HEK293 (cell line): ENCODE results near the gene PRKD3.

Experiments used
- CTCF ChIA-PET: fragments of 350-600 bp; formaldehyde crosslinking; extraction: SDS; loops from one replicate; lab custom pipeline; 2021; ENCODE audit warnings: antibody characterized with exemption; lab: Yijun Ruan, JAX
- POLR2A ChIA-PET: fragments of 300-600 bp; formaldehyde crosslinking; extraction: SDS; loops from one replicate; lab custom pipeline; 2020; ENCODE audit warnings: antibody characterized with exemption, inconsistent platforms; lab: Yijun Ruan, JAX
- H3K27ac ChIP-seq: fragments of 200-500 bp; sonication (Bioruptor generic); 2 replicates; pipeline ENCODE4 v1.5.1; 2014; ENCODE audit warnings: low read depth, low read length, control low read depth, inconsistent platforms; ENCODE audit errors: extremely low read depth
- H3K36me3 ChIP-seq, 2 experiments: fragments of 200-500 bp in 1 of 2; sonication (Bioruptor generic) in 1 of 2; 1 replicate in 1 of 2; 2 replicates in 1 of 2; pipeline ENCODE4 v1.5.1; 2014 to 2017; ENCODE audit warnings: inconsistent platforms in 2 of 2, low read length in 2 of 2; ENCODE audit not compliant: control insufficient read depth in 2 of 2, insufficient read depth in 1 of 2
- H3K4me1 ChIP-seq: fragments of 200-500 bp; sonication (Bioruptor generic); 2 replicates; pipeline ENCODE4 v1.5.1; 2014; ENCODE audit warnings: mild to moderate bottlenecking, low read length, inconsistent platforms; ENCODE audit not compliant: control insufficient read depth, insufficient read depth
- H3K4me3 ChIP-seq: 2 replicates; pipeline ENCODE4 v1.5.1; 2011; ENCODE audit warnings: low read depth, mild to moderate bottlenecking, control low read depth, low read length, moderate library complexity
- H3K9me3 ChIP-seq: fragments of 200-500 bp; sonication (Bioruptor generic); 2 replicates; pipeline ENCODE4 v1.5.1; 2014; ENCODE audit warnings: low read depth, low read length, inconsistent platforms; ENCODE audit not compliant: control insufficient read depth, insufficient read depth
- BCL11B ChIP-seq: fragments of 450-650 bp; formaldehyde crosslinking; IDR thresholded peaks from 2 replicates; pipeline ENCODE4 v1.5.1; 2016; ENCODE audit warnings: low read depth, missing biosample characterization, missing genetic modification characterization
- GFI1B ChIP-seq: fragments of 450-650 bp; formaldehyde crosslinking; IDR thresholded peaks from 2 replicates; pipeline ENCODE4 v1.5.1; 2016; ENCODE audit warnings: missing biosample characterization, missing genetic modification characterization
- HOXA7 ChIP-seq: sonication (generic); formaldehyde crosslinking; IDR thresholded peaks from 2 replicates; pipeline ENCODE4 v1.8.1; 2022; ENCODE audit warnings: missing genetic modification reagents, borderline replicate concordance
- MYNN ChIP-seq: fragments of 450-650 bp; formaldehyde crosslinking; IDR thresholded peaks from 2 replicates; pipeline ENCODE4 v1.5.1; 2016; ENCODE audit warnings: missing biosample characterization, missing genetic modification characterization, borderline replicate concordance
- OVOL3 ChIP-seq: fragments of 450-650 bp; formaldehyde crosslinking; IDR thresholded peaks from 2 replicates; pipeline ENCODE4 v1.5.1; 2016; ENCODE audit warnings: missing biosample characterization, missing genetic modification characterization
- REPIN1 ChIP-seq: fragments of 450-650 bp; formaldehyde crosslinking; IDR thresholded peaks from 2 replicates; pipeline ENCODE4 v1.5.1; 2017; ENCODE audit warnings: missing biosample characterization, missing genetic modification characterization, low read depth
- SCRT2 ChIP-seq: fragments of 450-650 bp; formaldehyde crosslinking; IDR thresholded peaks from 2 replicates; pipeline ENCODE4 v1.5.1; 2016; ENCODE audit warnings: missing biosample characterization, missing genetic modification characterization
- ZBTB20 ChIP-seq: fragments of 450-650 bp; formaldehyde crosslinking; IDR thresholded peaks from 2 replicates; pipeline ENCODE4 v1.5.1; 2016; ENCODE audit warnings: missing biosample characterization, missing genetic modification characterization
- ZEB2 ChIP-seq: fragments of 450-650 bp; formaldehyde crosslinking; IDR thresholded peaks from 2 replicates; pipeline ENCODE4 v1.5.1; 2016; ENCODE audit warnings: missing biosample characterization, missing genetic modification characterization
- ZIC2 ChIP-seq: fragments of 450-650 bp; formaldehyde crosslinking; IDR thresholded peaks from 2 replicates; pipeline ENCODE4 v1.5.1; 2016; ENCODE audit warnings: missing biosample characterization, missing genetic modification characterization
- ZNF112 ChIP-seq: fragments of 450-650 bp; formaldehyde crosslinking; IDR thresholded peaks from 2 replicates; pipeline ENCODE4 v1.5.0; 2017; ENCODE audit warnings: missing biosample characterization, missing genetic modification characterization
- ZNF23 ChIP-seq: fragments of 450-650 bp; formaldehyde crosslinking; IDR thresholded peaks from 2 replicates; pipeline ENCODE4 v1.5.1; 2016; ENCODE audit warnings: missing biosample characterization, missing genetic modification characterization, borderline replicate concordance
- ZNF426 ChIP-seq: fragments of 450-650 bp; formaldehyde crosslinking; IDR thresholded peaks from 2 replicates; pipeline ENCODE4 v1.5.1; 2017; ENCODE audit warnings: missing biosample characterization, missing genetic modification characterization, mild to moderate bottlenecking, inconsistent platforms, moderate library complexity
- ZNF510 ChIP-seq: fragments of 450-650 bp; formaldehyde crosslinking; IDR thresholded peaks from 2 replicates; pipeline ENCODE4 v1.5.1; 2018; ENCODE audit warnings: mild to moderate bottlenecking, missing genetic modification characterization, missing biosample characterization; ENCODE audit not compliant: insufficient replicate concordance
- ZNF521 ChIP-seq: fragments of 450-650 bp; formaldehyde crosslinking; IDR thresholded peaks from 2 replicates; pipeline ENCODE4 v1.5.1; 2017; ENCODE audit warnings: missing biosample characterization, mild to moderate bottlenecking, missing genetic modification characterization
- ZNF549 ChIP-seq: fragments of 450-650 bp; IDR thresholded peaks from 2 replicates; pipeline ENCODE4 v1.5.1; 2018; ENCODE audit warnings: missing biosample characterization, missing genetic modification characterization, mild to moderate bottlenecking, inconsistent platforms, moderate library complexity
- ZNF600 ChIP-seq: fragments of 450-650 bp; formaldehyde crosslinking; IDR thresholded peaks from 2 replicates; pipeline ENCODE4 v1.5.1; 2016; ENCODE audit warnings: missing biosample characterization, missing genetic modification characterization
- ZNF629 ChIP-seq: fragments of 450-650 bp; formaldehyde crosslinking; IDR thresholded peaks from 2 replicates; pipeline ENCODE4 v1.5.1; 2017; ENCODE audit warnings: missing biosample characterization, missing genetic modification characterization
- ZNF830 ChIP-seq: fragments of 450-650 bp; IDR thresholded peaks from 2 replicates; pipeline ENCODE4 v1.5.0; 2018; ENCODE audit warnings: missing biosample characterization, missing genetic modification characterization, low read depth, mild to moderate bottlenecking, moderate library complexity
- ZNF843 ChIP-seq: fragments of 450-650 bp; formaldehyde crosslinking; IDR thresholded peaks from 2 replicates; pipeline ENCODE4 v1.5.1; 2016; ENCODE audit warnings: missing biosample characterization, missing genetic modification characterization
- TF ChIP-seq, protein P1 (sequence below): IDR thresholded peaks from 2 replicates; pipeline ENCODE4 v1.6.1; 2011; ENCODE audit warnings: mild to moderate bottlenecking, low read depth, low read length, borderline replicate concordance
- TF ChIP-seq, protein P2 (sequence below): fragments of 450-650 bp; formaldehyde crosslinking; IDR thresholded peaks from 2 replicates; pipeline ENCODE4 v1.5.1; 2016; ENCODE audit warnings: missing biosample characterization, missing genetic modification characterization
- TF ChIP-seq, protein P3 (sequence below): fragments of 450-650 bp; formaldehyde crosslinking; IDR thresholded peaks from 2 replicates; pipeline ENCODE4 v1.5.1; 2016; ENCODE audit warnings: missing biosample characterization, missing genetic modification characterization
- TF ChIP-seq, protein P4 (sequence below): fragments of 450-650 bp; formaldehyde crosslinking; IDR thresholded peaks from 2 replicates; pipeline ENCODE4 v1.5.1; 2016; ENCODE audit warnings: missing biosample characterization, missing genetic modification characterization, borderline replicate concordance

The PRKD3 gene

DNA sequence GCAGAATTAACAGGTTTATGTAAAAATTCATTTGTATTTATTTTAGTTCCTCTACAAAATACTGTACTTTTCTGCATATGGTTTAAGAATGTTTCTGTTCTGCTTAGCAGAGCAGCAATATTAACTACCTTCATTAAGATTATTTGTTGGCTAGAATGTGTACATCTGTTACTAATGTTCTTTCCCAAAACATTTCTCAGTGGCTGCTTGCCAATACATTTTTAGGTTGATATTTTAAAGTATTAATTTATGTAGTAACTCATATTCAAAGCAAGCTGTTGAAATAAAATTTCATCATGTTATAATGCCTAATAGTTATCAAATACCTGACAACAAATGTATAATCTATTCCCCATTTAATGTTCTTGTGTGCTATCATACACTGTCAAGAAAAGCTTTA, 40.3 kb downstream of the PRKD3 start (continued):
- no peak for TF ChIP-seq BCL11B (tag by site-specific recombination)
- TF ChIP-seq, protein P1, sequence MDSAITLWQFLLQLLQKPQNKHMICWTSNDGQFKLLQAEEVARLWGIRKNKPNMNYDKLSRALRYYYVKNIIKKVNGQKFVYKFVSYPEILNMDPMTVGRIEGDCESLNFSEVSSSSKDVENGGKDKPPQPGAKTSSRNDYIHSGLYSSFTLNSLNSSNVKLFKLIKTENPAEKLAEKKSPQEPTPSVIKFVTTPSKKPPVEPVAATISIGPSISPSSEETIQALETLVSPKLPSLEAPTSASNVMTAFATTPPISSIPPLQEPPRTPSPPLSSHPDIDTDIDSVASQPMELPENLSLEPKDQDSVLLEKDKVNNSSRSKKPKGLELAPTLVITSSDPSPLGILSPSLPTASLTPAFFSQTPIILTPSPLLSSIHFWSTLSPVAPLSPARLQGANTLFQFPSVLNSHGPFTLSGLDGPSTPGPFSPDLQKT: no peak
- TF ChIP-seq OVOL3 (tag by site-specific recombination): no peak

DNA sequence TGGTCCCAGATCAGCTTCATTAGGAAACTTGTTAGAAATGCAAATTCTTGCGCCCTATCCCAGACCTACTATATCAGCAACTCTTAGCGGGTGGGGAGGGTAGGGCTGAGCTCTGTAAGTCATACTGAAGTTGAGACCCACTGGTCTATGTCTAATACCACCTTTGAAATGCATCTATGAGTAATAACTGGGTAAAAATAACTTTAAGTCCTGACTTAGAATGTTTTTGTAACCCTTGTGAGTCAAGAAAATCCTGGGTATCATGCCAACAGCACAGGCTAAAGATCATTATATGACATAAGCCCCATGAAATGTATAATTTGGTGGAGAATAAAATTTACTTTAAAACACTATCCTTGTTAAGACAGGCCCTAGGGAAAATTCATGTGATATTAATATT, 41.4 kb downstream of the PRKD3 start:
- POLR2A ChIA-PET: interaction anchor here (0.6 kb wide), 1 partner anchor 1009 kb away, joined by 3 read pairs; no protein-coding TSS in a partner anchor
- H3K4me3 ChIP-seq: no peak overlapping the region
- CTCF ChIA-PET: interaction anchor here (1.1 kb wide), 1 partner anchor 550 kb away, joined by 4 read pairs; no protein-coding TSS in a partner anchor
- no peaks in the 10 kb centered on the region for H3K4me1 ChIP-seq
- peaks cover 65 to 67% of the 10 kb centered on the region in 2 experiments for H3K36me3 ChIP-seq
- H3K9me3 ChIP-seq: no peaks in the 10 kb centered on the region
- no peak overlapping the region for H3K27ac ChIP-seq
- TF ChIP-seq, protein P2, sequence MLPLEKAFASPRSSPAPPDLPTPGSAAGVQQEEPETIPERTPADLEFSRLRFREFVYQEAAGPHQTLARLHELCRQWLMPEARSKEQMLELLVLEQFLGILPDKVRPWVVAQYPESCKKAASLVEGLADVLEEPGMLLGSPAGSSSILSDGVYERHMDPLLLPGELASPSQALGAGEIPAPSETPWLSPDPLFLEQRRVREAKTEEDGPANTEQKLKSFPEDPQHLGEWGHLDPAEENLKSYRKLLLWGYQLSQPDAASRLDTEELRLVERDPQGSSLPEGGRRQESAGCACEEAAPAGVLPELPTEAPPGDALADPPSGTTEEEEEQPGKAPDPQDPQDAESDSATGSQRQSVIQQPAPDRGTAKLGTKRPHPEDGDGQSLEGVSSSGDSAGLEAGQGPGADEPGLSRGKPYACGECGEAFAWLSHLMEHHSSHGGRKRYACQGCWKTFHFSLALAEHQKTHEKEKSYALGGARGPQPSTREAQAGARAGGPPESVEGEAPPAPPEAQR (tag by site-specific recombination): no peak
- TF ChIP-seq ZNF830 (no peak), ZNF510 (no peak), ZBTB20 (tag by site-specific recombination) (no peak), SCRT2 (tag by site-specific recombination) (no peak), ZNF23 (no peak), ZNF112 (no peak), ZNF549 (tag by site-specific recombination) (no peak), ZEB2 (tag by site-specific recombination) (no peak), ZNF843 (tag by site-specific recombination) (no peak), ZNF521 (tag by site-specific recombination) (no peak), ZNF600 (tag by site-specific recombination) (no peak), GFI1B (no peak), MYNN (tag by site-specific recombination) (no peak), ZNF426 (tag by site-specific recombination) (no peak), HOXA7 (CRISPR knock-in tag) (no peak)
- TF ChIP-seq, protein P3, sequence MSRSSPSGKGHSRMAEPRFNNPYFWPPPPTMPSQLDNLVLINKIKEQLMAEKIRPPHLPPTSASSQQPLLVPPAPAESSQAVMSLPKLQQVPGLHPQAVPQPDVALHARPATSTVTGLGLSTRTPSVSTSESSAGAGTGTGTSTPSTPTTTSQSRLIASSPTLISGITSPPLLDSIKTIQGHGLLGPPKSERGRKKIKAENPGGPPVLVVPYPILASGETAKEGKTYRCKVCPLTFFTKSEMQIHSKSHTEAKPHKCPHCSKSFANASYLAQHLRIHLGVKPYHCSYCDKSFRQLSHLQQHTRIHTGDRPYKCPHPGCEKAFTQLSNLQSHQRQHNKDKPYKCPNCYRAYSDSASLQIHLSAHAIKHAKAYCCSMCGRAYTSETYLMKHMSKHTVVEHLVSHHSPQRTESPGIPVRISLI (tag by site-specific recombination): no peak
- TF ChIP-seq, all 188 proteins: peak for 0

DNA sequence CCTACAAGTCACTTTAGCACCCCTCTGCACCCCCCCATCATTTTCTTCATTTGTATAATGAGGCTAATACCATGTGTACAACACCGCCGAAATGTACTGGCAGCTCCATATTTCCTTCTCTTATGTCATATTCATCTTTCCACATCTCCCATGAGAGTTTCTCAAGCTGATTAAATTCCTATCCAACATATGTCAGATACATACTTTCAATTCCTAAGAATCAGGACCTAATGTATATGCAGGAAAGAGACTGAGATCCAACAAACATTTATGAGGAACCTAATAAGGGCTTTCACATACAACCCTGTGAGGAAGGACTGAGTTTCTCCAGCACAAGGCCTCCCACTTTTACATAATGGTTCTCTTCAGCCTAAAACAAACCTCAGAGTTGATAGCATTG, 41.9 kb downstream of the PRKD3 start:
- Histone ChIP-seq H3K27ac (no peak overlapping the region), H3K36me3 (peaks cover 65 to 68% of the 10 kb centered on the region in 2 experiments), H3K4me1 (no peaks in the 10 kb centered on the region), H3K4me3 (no peak overlapping the region), H3K9me3 (no peaks in the 10 kb centered on the region)
- CTCF ChIA-PET: no interaction called here
- TF ChIP-seq REPIN1 (tag by site-specific recombination) (no peak), ZNF629 (tag by site-specific recombination) (no peak), ZIC2 (tag by site-specific recombination) (no peak)
- TF ChIP-seq, protein P4, sequence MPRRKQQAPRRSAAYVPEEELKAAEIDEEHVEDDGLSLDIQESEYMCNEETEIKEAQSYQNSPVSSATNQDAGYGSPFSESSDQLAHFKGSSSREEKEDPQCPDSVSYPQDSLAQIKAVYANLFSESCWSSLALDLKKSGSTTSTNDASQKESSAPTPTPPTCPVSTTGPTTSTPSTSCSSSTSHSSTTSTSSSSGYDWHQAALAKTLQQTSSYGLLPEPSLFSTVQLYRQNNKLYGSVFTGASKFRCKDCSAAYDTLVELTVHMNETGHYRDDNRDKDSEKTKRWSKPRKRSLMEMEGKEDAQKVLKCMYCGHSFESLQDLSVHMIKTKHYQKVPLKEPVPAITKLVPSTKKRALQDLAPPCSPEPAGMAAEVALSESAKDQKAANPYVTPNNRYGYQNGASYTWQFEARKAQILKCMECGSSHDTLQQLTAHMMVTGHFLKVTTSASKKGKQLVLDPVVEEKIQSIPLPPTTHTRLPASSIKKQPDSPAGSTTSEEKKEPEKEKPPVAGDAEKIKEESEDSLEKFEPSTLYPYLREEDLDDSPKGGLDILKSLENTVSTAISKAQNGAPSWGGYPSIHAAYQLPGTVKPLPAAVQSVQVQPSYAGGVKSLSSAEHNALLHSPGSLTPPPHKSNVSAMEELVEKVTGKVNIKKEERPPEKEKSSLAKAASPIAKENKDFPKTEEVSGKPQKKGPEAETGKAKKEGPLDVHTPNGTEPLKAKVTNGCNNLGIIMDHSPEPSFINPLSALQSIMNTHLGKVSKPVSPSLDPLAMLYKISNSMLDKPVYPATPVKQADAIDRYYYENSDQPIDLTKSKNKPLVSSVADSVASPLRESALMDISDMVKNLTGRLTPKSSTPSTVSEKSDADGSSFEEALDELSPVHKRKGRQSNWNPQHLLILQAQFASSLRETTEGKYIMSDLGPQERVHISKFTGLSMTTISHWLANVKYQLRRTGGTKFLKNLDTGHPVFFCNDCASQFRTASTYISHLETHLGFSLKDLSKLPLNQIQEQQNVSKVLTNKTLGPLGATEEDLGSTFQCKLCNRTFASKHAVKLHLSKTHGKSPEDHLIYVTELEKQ (tag by site-specific recombination): no peak
- POLR2A ChIA-PET: no interaction called here
